Type B pancreatic cell (in vitro differentiated cells): ENCODE data around the gene PFKFB2. TPM values are rescaled to one million over a fixed set of nuclear protein-coding genes. Genes with fewer than 3 reads are reported as not detected.

Experiments
- DNase-seq: peaks from one replicate; pipeline ENCODE4 v3.0.0; 2021; ENCODE audit warnings: mixed read lengths; ENCODE audit not compliant: unreplicated experiment; ENCODE audit errors: extremely low spot score
- H3K27ac Mint-ChIP-seq: 2 replicates; pipeline ENCODE4 v1.8.0; 2021; ENCODE audit warnings: mild to moderate bottlenecking, mixed read lengths
- H3K27me3 Mint-ChIP-seq: 2 replicates; pipeline ENCODE4 v1.8.0; 2021; ENCODE audit warnings: mixed read lengths
- H3K36me3 Mint-ChIP-seq: 2 replicates; pipeline ENCODE4 v1.8.0; 2021; ENCODE audit warnings: mixed read lengths
- H3K4me1 Mint-ChIP-seq: one replicate; pipeline ENCODE4 v1.8.0; 2021; ENCODE audit warnings: mixed read lengths; ENCODE audit not compliant: unreplicated experiment
- H3K4me3 Mint-ChIP-seq: 2 replicates; pipeline ENCODE4 v1.8.0; 2021; ENCODE audit warnings: mild to moderate bottlenecking, mixed read lengths
- H3K9me3 Mint-ChIP-seq: 2 replicates; pipeline ENCODE4 v1.8.0; 2021; ENCODE audit warnings: mixed read lengths
- CTCF ChIP-seq: fragments of 200-600 bp; sonication (generic); conservative IDR thresholded peaks from 2 replicates; pipeline ENCODE4 v1.5.0; 2021; ENCODE audit warnings: antibody characterized with exemption, mild to moderate bottlenecking
- total RNA-seq: library from RNA; stranded (reverse); gene quantifications from 2 replicates; pipeline ENCODE4 v1.2.1, GENCODE V29; 2021; ENCODE audit warnings: low replicate concordance

Gene PFKFB2
- total RNA-seq, 1 donor from 2014 or later, result 18.7 TPM

- DNase-seq, result no peak
- Mint-ChIP-seq H3K4me3 (no peak overlapping the region), H3K9me3 (no peaks in the 10 kb centered on the region), H3K36me3 (peaks cover 31% of the 10 kb centered on the region), H3K27ac (no peak overlapping the region), H3K27me3 (no peaks in the 10 kb centered on the region), H3K4me1 (peaks cover 5% of the 10 kb centered on the region)
- TF ChIP-seq CTCF, result no peak
Measured at GRCh38 chr1:207064561-207064960, 11.5 kb downstream of the PFKFB2 start.

- H3K27ac Mint-ChIP-seq, result no peak overlapping the region
- H3K9me3 Mint-ChIP-seq, result no peaks in the 10 kb centered on the region
- no peak for DNase-seq
- H3K4me1 Mint-ChIP-seq, result peaks cover 5% of the 10 kb centered on the region
- H3K36me3 Mint-ChIP-seq, result peaks cover 36% of the 10 kb centered on the region
- no peaks in the 10 kb centered on the region for H3K27me3 Mint-ChIP-seq
- TF ChIP-seq CTCF, result no peak
- no peak overlapping the region for H3K4me3 Mint-ChIP-seq
Measured at GRCh38 chr1:207067185-207067584, 14.1 kb downstream of the PFKFB2 start.

- Mint-ChIP-seq H3K36me3 (peaks cover 33% of the 10 kb centered on the region), H3K4me1 (peaks cover 5% of the 10 kb centered on the region), H3K27ac (no peak overlapping the region), H3K4me3 (no peak overlapping the region), H3K9me3 (no peaks in the 10 kb centered on the region), H3K27me3 (no peaks in the 10 kb centered on the region)
- no peak for TF ChIP-seq CTCF
- DNase-seq, result no peak
Measured at GRCh38 chr1:207067665-207068064, 14.6 kb downstream of the PFKFB2 start.

GRCh38 chr1:207069061-207069460 is 16.0 kb downstream of the PFKFB2 start:
- no peak overlapping the region for H3K4me3 Mint-ChIP-seq
- peaks cover 29% of the 10 kb centered on the region for H3K36me3 Mint-ChIP-seq
- TF ChIP-seq CTCF, result no peak
- no peaks in the 10 kb centered on the region for H3K9me3 Mint-ChIP-seq
- no peak overlapping the region for H3K27ac Mint-ChIP-seq
- DNase-seq, result no peak
- H3K27me3 Mint-ChIP-seq, result no peaks in the 10 kb centered on the region
- H3K4me1 Mint-ChIP-seq, result peaks cover 5% of the 10 kb centered on the region

GRCh38 chr1:207069858-207070506 is 16.9 kb downstream of the PFKFB2 start:
- no peak for TF ChIP-seq CTCF
- peaks cover 10% of the 10 kb centered on the region for H3K4me1 Mint-ChIP-seq
- DNase-seq, result no peak
- H3K27me3 Mint-ChIP-seq, result no peaks in the 10 kb centered on the region
- H3K9me3 Mint-ChIP-seq, result no peaks in the 10 kb centered on the region
- peaks cover 33% of the 10 kb centered on the region for H3K36me3 Mint-ChIP-seq
- no peak overlapping the region for H3K4me3 Mint-ChIP-seq
- no peak overlapping the region for H3K27ac Mint-ChIP-seq

GRCh38 chr1:207070811-207071210 is 17.7 kb downstream of the PFKFB2 start:
- no peak for DNase-seq
- peaks cover 33% of the 10 kb centered on the region for H3K36me3 Mint-ChIP-seq
- no peaks in the 10 kb centered on the region for H3K27me3 Mint-ChIP-seq
- H3K4me3 Mint-ChIP-seq, result no peak overlapping the region
- H3K4me1 Mint-ChIP-seq, result peaks cover 10% of the 10 kb centered on the region
- no peaks in the 10 kb centered on the region for H3K9me3 Mint-ChIP-seq
- no peak for TF ChIP-seq CTCF
- no peak overlapping the region for H3K27ac Mint-ChIP-seq
